HL-60 (cell line): ENCODE results near the gene CACNG4.

ENCODE experiments used
- DNase-seq, 2 experiments: peaks; one replicate each; pipeline ENCODE4 v3.0.0-alpha.2; 2010 to 2020; ENCODE audit warnings: low read depth in 1 of 2, low spot score in 1 of 2
- H3K27ac ChIP-seq: fragments of 250-450 bp; sonication (Bioruptor Pico); replicated peaks from 2 replicates; pipeline ENCODE4 v1.5.1; 2020; ENCODE audit warnings: mild to moderate bottlenecking, moderate library complexity
- H3K27me3 ChIP-seq: fragments of 250-450 bp; sonication (Bioruptor Pico); 2 replicates; pipeline ENCODE4 v1.5.1; 2021; ENCODE audit warnings: mild to moderate bottlenecking, moderate library complexity; ENCODE audit not compliant: insufficient read depth, poor library complexity, severe bottlenecking
- H3K4me3 ChIP-seq: replicated peaks from 2 replicates; pipeline ENCODE4 v1.5.1; 2011; ENCODE audit warnings: mild to moderate bottlenecking, control low read depth, low read length; ENCODE audit not compliant: insufficient read depth
- GABPA ChIP-seq: IDR thresholded peaks from 2 replicates; pipeline ENCODE4 v1.6.1; 2012; ENCODE audit warnings: low read depth
- POLR2AphosphoS5 ChIP-seq: IDR thresholded peaks from 2 replicates; pipeline ENCODE4 v1.6.1; 2012; ENCODE audit warnings: low read depth
- SPI1 ChIP-seq: IDR thresholded peaks from 2 replicates; pipeline ENCODE4 v1.6.1; 2012; ENCODE audit warnings: low read depth, mild to moderate bottlenecking, borderline replicate concordance
- TF ChIP-seq, protein P1 (sequence below): IDR thresholded peaks from one replicate; pipeline ENCODE4 v1.5.1; 2011; ENCODE audit warnings: low read length, control low read depth, inconsistent platforms; ENCODE audit not compliant: insufficient read depth
- TF ChIP-seq, protein P2 (sequence below): IDR thresholded peaks from 2 replicates; pipeline ENCODE4 v1.6.1; 2012; ENCODE audit warnings: low read depth; ENCODE audit not compliant: insufficient replicate concordance

CACNG4 gene

GRCh38 chr17:66985338-66986237 lies 21.1 kb downstream of the CACNG4 start:
- TF ChIP-seq, protein P1, sequence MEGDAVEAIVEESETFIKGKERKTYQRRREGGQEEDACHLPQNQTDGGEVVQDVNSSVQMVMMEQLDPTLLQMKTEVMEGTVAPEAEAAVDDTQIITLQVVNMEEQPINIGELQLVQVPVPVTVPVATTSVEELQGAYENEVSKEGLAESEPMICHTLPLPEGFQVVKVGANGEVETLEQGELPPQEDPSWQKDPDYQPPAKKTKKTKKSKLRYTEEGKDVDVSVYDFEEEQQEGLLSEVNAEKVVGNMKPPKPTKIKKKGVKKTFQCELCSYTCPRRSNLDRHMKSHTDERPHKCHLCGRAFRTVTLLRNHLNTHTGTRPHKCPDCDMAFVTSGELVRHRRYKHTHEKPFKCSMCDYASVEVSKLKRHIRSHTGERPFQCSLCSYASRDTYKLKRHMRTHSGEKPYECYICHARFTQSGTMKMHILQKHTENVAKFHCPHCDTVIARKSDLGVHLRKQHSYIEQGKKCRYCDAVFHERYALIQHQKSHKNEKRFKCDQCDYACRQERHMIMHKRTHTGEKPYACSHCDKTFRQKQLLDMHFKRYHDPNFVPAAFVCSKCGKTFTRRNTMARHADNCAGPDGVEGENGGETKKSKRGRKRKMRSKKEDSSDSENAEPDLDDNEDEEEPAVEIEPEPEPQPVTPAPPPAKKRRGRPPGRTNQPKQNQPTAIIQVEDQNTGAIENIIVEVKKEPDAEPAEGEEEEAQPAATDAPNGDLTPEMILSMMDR: no peak
- TF ChIP-seq SPI1 (no peak), GABPA (no peak), POLR2AphosphoS5 (no peak)
- TF ChIP-seq, protein P2, sequence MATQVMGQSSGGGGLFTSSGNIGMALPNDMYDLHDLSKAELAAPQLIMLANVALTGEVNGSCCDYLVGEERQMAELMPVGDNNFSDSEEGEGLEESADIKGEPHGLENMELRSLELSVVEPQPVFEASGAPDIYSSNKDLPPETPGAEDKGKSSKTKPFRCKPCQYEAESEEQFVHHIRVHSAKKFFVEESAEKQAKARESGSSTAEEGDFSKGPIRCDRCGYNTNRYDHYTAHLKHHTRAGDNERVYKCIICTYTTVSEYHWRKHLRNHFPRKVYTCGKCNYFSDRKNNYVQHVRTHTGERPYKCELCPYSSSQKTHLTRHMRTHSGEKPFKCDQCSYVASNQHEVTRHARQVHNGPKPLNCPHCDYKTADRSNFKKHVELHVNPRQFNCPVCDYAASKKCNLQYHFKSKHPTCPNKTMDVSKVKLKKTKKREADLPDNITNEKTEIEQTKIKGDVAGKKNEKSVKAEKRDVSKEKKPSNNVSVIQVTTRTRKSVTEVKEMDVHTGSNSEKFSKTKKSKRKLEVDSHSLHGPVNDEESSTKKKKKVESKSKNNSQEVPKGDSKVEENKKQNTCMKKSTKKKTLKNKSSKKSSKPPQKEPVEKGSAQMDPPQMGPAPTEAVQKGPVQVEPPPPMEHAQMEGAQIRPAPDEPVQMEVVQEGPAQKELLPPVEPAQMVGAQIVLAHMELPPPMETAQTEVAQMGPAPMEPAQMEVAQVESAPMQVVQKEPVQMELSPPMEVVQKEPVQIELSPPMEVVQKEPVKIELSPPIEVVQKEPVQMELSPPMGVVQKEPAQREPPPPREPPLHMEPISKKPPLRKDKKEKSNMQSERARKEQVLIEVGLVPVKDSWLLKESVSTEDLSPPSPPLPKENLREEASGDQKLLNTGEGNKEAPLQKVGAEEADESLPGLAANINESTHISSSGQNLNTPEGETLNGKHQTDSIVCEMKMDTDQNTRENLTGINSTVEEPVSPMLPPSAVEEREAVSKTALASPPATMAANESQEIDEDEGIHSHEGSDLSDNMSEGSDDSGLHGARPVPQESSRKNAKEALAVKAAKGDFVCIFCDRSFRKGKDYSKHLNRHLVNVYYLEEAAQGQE: no peak
- DNase-seq: no peak
- Histone ChIP-seq H3K4me3 (no peak overlapping the region), H3K27me3 (peaks cover 13% of the 10 kb centered on the region), H3K27ac (no peak overlapping the region)

- DNase-seq: no peak
- TF ChIP-seq GABPA (no peak), POLR2AphosphoS5 (no peak), SPI1 (no peak)
- TF ChIP-seq, protein P2: no peak
- TF ChIP-seq, protein P1: no peak
- Histone ChIP-seq H3K27ac (no peak overlapping the region), H3K27me3 (peaks cover 13% of the 10 kb centered on the region), H3K4me3 (no peak overlapping the region)
Observed at GRCh38 chr17:66986659-66987058, 22.2 kb downstream of the CACNG4 start.

DNA sequence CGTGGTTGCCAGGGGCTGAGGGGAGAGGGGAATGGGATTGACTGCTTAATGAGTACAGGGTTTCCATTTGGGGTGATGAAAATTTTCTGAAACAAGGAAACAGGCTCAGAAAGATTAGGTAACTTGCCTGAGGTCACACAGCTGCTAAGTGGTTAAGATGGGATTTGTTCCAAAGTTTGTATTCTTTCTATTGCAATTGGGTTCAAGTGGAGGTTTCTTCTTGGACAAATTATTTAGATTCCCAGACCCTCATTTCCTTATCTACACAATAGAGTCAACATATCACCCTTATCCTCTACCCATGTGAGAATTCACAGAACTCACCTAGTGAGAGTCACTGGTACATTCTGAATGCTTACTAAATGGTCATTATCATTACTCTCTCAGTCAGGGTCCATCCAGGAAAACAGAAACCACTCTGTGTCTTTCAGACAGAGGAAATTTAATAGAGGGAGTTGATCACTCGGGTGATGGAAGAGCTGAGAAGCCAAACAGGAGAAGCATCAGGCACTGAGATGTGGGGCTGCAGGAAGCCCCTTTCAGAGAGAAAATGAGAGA lies 22.6 kb downstream of the CACNG4 start:
- H3K27me3 ChIP-seq: peaks cover 13% of the 10 kb centered on the region
- no peak overlapping the region for H3K4me3 ChIP-seq
- TF ChIP-seq, protein P2: no peak
- no peak for TF ChIP-seq SPI1
- TF ChIP-seq, protein P1: no peak
- TF ChIP-seq GABPA: no peak
- TF ChIP-seq POLR2AphosphoS5: no peak
- no peak overlapping the region for H3K27ac ChIP-seq
- DNase-seq: no peak
